ENCODE results near the gene RUVBL2. TPM values are rescaled to one million over a fixed set of nuclear protein-coding genes. Genes with fewer than 3 reads are reported as not detected.

The RUVBL2 gene
- polyA plus RNA-seq, 1 donor from 2014 or later = 184 TPM

DNA sequence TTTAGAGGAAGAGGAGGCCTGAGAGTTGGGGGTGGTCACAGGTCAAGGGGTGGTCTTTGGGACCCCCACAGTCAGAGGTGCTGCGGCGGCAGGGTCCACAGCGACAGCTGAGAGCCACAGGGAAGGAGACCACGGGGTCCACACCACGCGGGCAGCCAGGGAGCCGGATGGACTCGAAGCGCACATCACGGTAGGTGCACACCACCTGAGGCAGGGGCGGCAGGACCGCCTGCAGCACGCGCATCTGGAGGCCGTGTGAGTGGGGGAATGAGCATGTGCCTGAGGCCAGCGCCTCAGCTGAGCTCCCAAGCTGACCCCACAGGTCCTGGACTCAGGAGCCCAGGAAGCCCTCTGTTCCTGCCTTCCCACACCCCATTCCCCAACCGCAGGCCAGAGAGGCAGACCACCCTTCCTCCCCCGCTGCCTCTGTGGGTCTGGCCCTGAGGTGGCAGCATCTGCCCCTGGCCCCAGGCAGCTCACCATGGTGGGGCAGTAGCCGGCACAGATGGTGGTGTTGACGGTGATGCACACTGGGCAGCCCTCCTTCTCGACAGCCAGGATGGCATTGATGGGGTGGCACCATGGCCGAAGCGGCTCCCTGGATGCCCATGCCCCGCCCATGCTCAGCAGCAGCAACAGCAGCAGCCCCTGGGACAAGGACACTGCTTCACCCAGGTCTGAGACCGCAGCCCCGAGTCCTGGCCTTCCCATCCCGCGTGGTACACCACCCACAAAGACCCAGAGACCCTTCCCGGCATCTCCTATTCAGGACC lies 22.6 kb downstream of the RUVBL2 start:
- no peak overlapping the region for H3K9ac ChIP-seq (ENCODE audit: low read length)
- H3K4me3 ChIP-seq (ENCODE audit: low read length) = no peak overlapping the region
- TF ChIP-seq EZH2 (IDR thresholded peaks at IDR 0.05; ENCODE audit: borderline replicate concordance, insufficient read depth, low read length, poor library complexity, severe bottlenecking) (no peak), TAF1 (IDR thresholded peaks at IDR 0.05; ENCODE audit: low read depth) (no peak), POLR2AphosphoS5 (IDR thresholded peaks at IDR 0.05) (no peak), SMC3 (conservative IDR thresholded peaks at IDR 0.05; ENCODE audit: poor library complexity) (no peak), RAD21 (conservative IDR thresholded peaks at IDR 0.05) (no peak), EP300 (conservative IDR thresholded peaks at IDR 0.05; ENCODE audit: poor library complexity, severe bottlenecking) (no peak), MXI1 (conservative IDR thresholded peaks at IDR 0.05; ENCODE audit: poor library complexity, severe bottlenecking) (no peak)
- TF ChIP-seq, protein P1, sequence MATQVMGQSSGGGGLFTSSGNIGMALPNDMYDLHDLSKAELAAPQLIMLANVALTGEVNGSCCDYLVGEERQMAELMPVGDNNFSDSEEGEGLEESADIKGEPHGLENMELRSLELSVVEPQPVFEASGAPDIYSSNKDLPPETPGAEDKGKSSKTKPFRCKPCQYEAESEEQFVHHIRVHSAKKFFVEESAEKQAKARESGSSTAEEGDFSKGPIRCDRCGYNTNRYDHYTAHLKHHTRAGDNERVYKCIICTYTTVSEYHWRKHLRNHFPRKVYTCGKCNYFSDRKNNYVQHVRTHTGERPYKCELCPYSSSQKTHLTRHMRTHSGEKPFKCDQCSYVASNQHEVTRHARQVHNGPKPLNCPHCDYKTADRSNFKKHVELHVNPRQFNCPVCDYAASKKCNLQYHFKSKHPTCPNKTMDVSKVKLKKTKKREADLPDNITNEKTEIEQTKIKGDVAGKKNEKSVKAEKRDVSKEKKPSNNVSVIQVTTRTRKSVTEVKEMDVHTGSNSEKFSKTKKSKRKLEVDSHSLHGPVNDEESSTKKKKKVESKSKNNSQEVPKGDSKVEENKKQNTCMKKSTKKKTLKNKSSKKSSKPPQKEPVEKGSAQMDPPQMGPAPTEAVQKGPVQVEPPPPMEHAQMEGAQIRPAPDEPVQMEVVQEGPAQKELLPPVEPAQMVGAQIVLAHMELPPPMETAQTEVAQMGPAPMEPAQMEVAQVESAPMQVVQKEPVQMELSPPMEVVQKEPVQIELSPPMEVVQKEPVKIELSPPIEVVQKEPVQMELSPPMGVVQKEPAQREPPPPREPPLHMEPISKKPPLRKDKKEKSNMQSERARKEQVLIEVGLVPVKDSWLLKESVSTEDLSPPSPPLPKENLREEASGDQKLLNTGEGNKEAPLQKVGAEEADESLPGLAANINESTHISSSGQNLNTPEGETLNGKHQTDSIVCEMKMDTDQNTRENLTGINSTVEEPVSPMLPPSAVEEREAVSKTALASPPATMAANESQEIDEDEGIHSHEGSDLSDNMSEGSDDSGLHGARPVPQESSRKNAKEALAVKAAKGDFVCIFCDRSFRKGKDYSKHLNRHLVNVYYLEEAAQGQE (IDR thresholded peaks at IDR 0.05; ENCODE audit: borderline replicate concordance) = no peak
- TF ChIP-seq, protein P2, sequence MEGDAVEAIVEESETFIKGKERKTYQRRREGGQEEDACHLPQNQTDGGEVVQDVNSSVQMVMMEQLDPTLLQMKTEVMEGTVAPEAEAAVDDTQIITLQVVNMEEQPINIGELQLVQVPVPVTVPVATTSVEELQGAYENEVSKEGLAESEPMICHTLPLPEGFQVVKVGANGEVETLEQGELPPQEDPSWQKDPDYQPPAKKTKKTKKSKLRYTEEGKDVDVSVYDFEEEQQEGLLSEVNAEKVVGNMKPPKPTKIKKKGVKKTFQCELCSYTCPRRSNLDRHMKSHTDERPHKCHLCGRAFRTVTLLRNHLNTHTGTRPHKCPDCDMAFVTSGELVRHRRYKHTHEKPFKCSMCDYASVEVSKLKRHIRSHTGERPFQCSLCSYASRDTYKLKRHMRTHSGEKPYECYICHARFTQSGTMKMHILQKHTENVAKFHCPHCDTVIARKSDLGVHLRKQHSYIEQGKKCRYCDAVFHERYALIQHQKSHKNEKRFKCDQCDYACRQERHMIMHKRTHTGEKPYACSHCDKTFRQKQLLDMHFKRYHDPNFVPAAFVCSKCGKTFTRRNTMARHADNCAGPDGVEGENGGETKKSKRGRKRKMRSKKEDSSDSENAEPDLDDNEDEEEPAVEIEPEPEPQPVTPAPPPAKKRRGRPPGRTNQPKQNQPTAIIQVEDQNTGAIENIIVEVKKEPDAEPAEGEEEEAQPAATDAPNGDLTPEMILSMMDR (IDR thresholded peaks at IDR 0.05; ENCODE audit: poor library complexity, severe bottlenecking) = no peak

DNA sequence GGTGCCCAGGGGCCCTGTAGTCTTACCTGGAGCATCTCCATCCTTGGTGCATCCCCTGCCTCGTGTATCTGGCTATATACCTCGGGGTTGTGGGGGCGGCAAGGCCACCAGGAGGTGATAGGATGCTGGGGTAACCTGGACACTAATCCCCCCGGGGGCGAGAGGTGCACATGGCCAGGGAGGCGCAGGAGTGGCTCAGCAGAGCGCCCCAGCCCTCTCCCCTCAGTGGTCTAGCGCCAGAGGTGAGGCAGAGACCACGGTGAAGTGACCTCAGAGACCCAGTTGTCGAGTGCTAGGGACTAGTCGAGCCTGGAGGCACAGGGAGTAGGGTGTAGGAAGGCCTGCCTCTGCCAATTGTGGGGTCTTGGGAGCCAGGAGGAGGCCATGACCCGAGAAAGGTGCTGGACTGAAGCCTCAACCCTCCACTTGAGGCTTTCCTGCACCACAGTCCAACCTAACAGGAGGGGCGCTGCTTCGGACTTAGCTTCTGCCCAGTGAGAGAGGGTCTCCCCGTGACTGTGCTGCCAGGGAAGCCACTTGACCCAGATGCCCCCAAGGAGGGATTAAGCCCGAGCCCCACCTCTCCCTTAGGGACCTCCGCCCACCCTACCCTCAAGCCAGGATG lies 23.5 kb downstream of the RUVBL2 start, which contains the start of gene LHB:
TSS of gene LHB (minus strand) at position 51 of the 625 bp plus-strand sequence. CDS start at position 41, 10 bp downstream.
- no peak within 1 kb of the TSS for H2AFZ ChIP-seq (ENCODE audit: low read depth, low read length)

More for the DNA sequence above, 22.6 kb downstream of the RUVBL2 start:
- no peaks in the 10 kb centered on the region for H4K20me1 ChIP-seq (ENCODE audit: insufficient read depth)
- H3K36me3 ChIP-seq (ENCODE audit: insufficient read depth, low read length) = no peaks in the 10 kb centered on the region
- no peaks in the 10 kb centered on the region for H3F3A ChIP-seq (ENCODE audit: insufficient read depth, low read length, poor library complexity, severe bottlenecking)
- H3K9me3 ChIP-seq (ENCODE audit: low read length) = no peaks in the 10 kb centered on the region
- H3K9me2 ChIP-seq (ENCODE audit: insufficient read depth, low read length) = no peaks in the 10 kb centered on the region
- H3K27ac ChIP-seq (ENCODE audit: low read length) = no peak overlapping the region
- no peaks in the 10 kb centered on the region for H3K79me2 ChIP-seq (replicated peaks; ENCODE audit: insufficient read depth, low read length)
- H3K27me3 ChIP-seq (ENCODE audit: insufficient read depth, low read depth, low read length) = peaks cover 13% of the 10 kb centered on the region
- no peak overlapping the region for H3K4me2 ChIP-seq (ENCODE audit: low read length)
- no peak overlapping the region for H2AFZ ChIP-seq (ENCODE audit: low read depth, low read length)

More for the DNA sequence above, 23.5 kb downstream of the RUVBL2 start, which contains the start of gene LHB:
- Histone ChIP-seq H3K9me3 (ENCODE audit: low read length) (no peaks in the 10 kb centered on the region), H3K9me2 (ENCODE audit: insufficient read depth, low read length) (no peaks in the 10 kb centered on the region), H3K36me3 (ENCODE audit: insufficient read depth, low read length) (no peaks in the 10 kb centered on the region), H3F3A (ENCODE audit: insufficient read depth, low read length, poor library complexity, severe bottlenecking) (no peaks in the 10 kb centered on the region), H3K4me3 (ENCODE audit: low read length) (no peak within 1 kb of the TSS), H3K9ac (ENCODE audit: low read length) (no peak within 1 kb of the TSS), H3K27ac (ENCODE audit: low read length) (no peak within 1 kb of the TSS), H3K79me2 (replicated peaks; ENCODE audit: insufficient read depth, low read length) (no peaks in the 10 kb centered on the region), H4K20me1 (ENCODE audit: insufficient read depth) (no peaks in the 10 kb centered on the region), H3K27me3 (ENCODE audit: insufficient read depth, low read depth, low read length) (peaks cover 13% of the 10 kb centered on the region), H3K4me2 (ENCODE audit: low read length) (no peak within 1 kb of the TSS)
- TF ChIP-seq TAF1 (IDR thresholded peaks at IDR 0.05; ENCODE audit: low read depth) (no peak), EZH2 (IDR thresholded peaks at IDR 0.05; ENCODE audit: borderline replicate concordance, insufficient read depth, low read length, poor library complexity, severe bottlenecking) (no peak), EP300 (conservative IDR thresholded peaks at IDR 0.05; ENCODE audit: poor library complexity, severe bottlenecking) (no peak), MXI1 (conservative IDR thresholded peaks at IDR 0.05; ENCODE audit: poor library complexity, severe bottlenecking) (no peak), POLR2AphosphoS5 (IDR thresholded peaks at IDR 0.05) (no peak), RAD21 (conservative IDR thresholded peaks at IDR 0.05) (no peak), SMC3 (conservative IDR thresholded peaks at IDR 0.05; ENCODE audit: poor library complexity) (no peak)
- TF ChIP-seq, protein P2 (IDR thresholded peaks at IDR 0.05; ENCODE audit: poor library complexity, severe bottlenecking) = no peak
- TF ChIP-seq, protein P1 (IDR thresholded peaks at IDR 0.05; ENCODE audit: borderline replicate concordance) = no peak

All from neural cell (in vitro differentiated cells).